HEK293 (cell line): ENCODE results near the gene TRAM2.

Source experiments
- BCL11B ChIP-seq: fragments of 450-650 bp; formaldehyde crosslinking; IDR thresholded peaks from 2 replicates; pipeline ENCODE4 v1.5.1; 2016; ENCODE audit warnings: low read depth, missing biosample characterization, missing genetic modification characterization
- EGR2 ChIP-seq: fragments of 450-650 bp; formaldehyde crosslinking; IDR thresholded peaks from 2 replicates; pipeline ENCODE4 v1.5.1; 2016; ENCODE audit warnings: low read depth, missing biosample characterization, missing genetic modification characterization
- GLIS1 ChIP-seq: fragments of 450-650 bp; formaldehyde crosslinking; IDR thresholded peaks from 2 replicates; pipeline ENCODE4 v1.5.1; 2016; ENCODE audit warnings: missing biosample characterization, missing genetic modification characterization
- HOXA7 ChIP-seq: sonication (generic); formaldehyde crosslinking; IDR thresholded peaks from 2 replicates; pipeline ENCODE4 v1.8.1; 2022; ENCODE audit warnings: missing genetic modification reagents, borderline replicate concordance
- OSR2 ChIP-seq: fragments of 450-650 bp; formaldehyde crosslinking; IDR thresholded peaks from 2 replicates; pipeline ENCODE4 v1.5.1; 2016; ENCODE audit warnings: missing biosample characterization, missing genetic modification characterization
- SCRT2 ChIP-seq: fragments of 450-650 bp; formaldehyde crosslinking; IDR thresholded peaks from 2 replicates; pipeline ENCODE4 v1.5.1; 2016; ENCODE audit warnings: missing biosample characterization, missing genetic modification characterization
- SP2 ChIP-seq: fragments of 450-650 bp; formaldehyde crosslinking; IDR thresholded peaks from 2 replicates; pipeline ENCODE4 v1.5.1; 2016; ENCODE audit warnings: missing biosample characterization, missing genetic modification characterization
- SP3 ChIP-seq: fragments of 450-650 bp; formaldehyde crosslinking; IDR thresholded peaks from 2 replicates; pipeline ENCODE4 v1.5.1; 2016; ENCODE audit warnings: missing biosample characterization, missing genetic modification characterization
- ZBTB17 ChIP-seq: fragments of 450-650 bp; formaldehyde crosslinking; IDR thresholded peaks from 2 replicates; pipeline ENCODE4 v1.5.1; 2016; ENCODE audit warnings: missing biosample characterization, missing genetic modification characterization
- ZEB2 ChIP-seq: fragments of 450-650 bp; formaldehyde crosslinking; IDR thresholded peaks from 2 replicates; pipeline ENCODE4 v1.5.1; 2016; ENCODE audit warnings: missing biosample characterization, missing genetic modification characterization
- ZNF138 ChIP-seq: fragments of 450-650 bp; formaldehyde crosslinking; IDR thresholded peaks from 2 replicates; pipeline ENCODE4 v1.5.1; 2016; ENCODE audit warnings: missing biosample characterization, missing genetic modification characterization, borderline replicate concordance
- ZNF19 ChIP-seq: fragments of 450-650 bp; formaldehyde crosslinking; IDR thresholded peaks from 2 replicates; pipeline ENCODE4; 2016; ENCODE audit warnings: missing biosample characterization, missing genetic modification characterization, low read depth
- ZNF24 ChIP-seq: fragments of 450-650 bp; formaldehyde crosslinking; IDR thresholded peaks from 2 replicates; pipeline ENCODE4 v1.5.1; 2016; ENCODE audit warnings: missing biosample characterization, missing genetic modification characterization
- ZNF248 ChIP-seq: fragments of 450-650 bp; formaldehyde crosslinking; IDR thresholded peaks from 2 replicates; pipeline ENCODE4 v1.5.1; 2017; ENCODE audit warnings: missing biosample characterization, missing genetic modification characterization
- ZNF266 ChIP-seq: fragments of 450-650 bp; formaldehyde crosslinking; IDR thresholded peaks from 2 replicates; pipeline ENCODE4 v1.5.1; 2016; ENCODE audit warnings: missing biosample characterization, missing genetic modification characterization, low read depth
- ZNF341 ChIP-seq: fragments of 450-650 bp; formaldehyde crosslinking; IDR thresholded peaks from 2 replicates; pipeline ENCODE4; 2016; ENCODE audit warnings: low read depth, missing biosample characterization, missing genetic modification characterization
- ZNF354C ChIP-seq: fragments of 450-650 bp; formaldehyde crosslinking; IDR thresholded peaks from 2 replicates; pipeline ENCODE4 v1.5.1; 2016; ENCODE audit warnings: missing biosample characterization, missing genetic modification characterization, low read depth, borderline replicate concordance
- ZNF473 ChIP-seq: fragments of 450-650 bp; formaldehyde crosslinking; IDR thresholded peaks from 2 replicates; pipeline ENCODE4 v1.5.1; 2017; ENCODE audit warnings: missing biosample characterization, missing genetic modification characterization
- ZNF585B ChIP-seq: fragments of 450-650 bp; formaldehyde crosslinking; IDR thresholded peaks from 2 replicates; pipeline ENCODE4 v1.5.1; 2016; ENCODE audit warnings: missing biosample characterization, missing genetic modification characterization
- ZNF610 ChIP-seq: fragments of 450-650 bp; formaldehyde crosslinking; IDR thresholded peaks from 2 replicates; pipeline ENCODE4 v1.5.1; 2016; ENCODE audit warnings: missing biosample characterization, missing genetic modification characterization, borderline replicate concordance
- ZNF626 ChIP-seq: fragments of 450-650 bp; sonication (Bioruptor Pico); formaldehyde crosslinking; IDR thresholded peaks from 2 replicates; pipeline ENCODE4 v1.5.1; 2018; ENCODE audit warnings: missing biosample characterization, missing genetic modification characterization, inconsistent platforms
- ZNF658 ChIP-seq: fragments of 450-650 bp; formaldehyde crosslinking; IDR thresholded peaks from 2 replicates; pipeline ENCODE4; 2016; ENCODE audit warnings: missing biosample characterization, missing genetic modification characterization
- ZNF707 ChIP-seq: fragments of 450-650 bp; formaldehyde crosslinking; IDR thresholded peaks from 2 replicates; pipeline ENCODE4 v1.5.1; 2016; ENCODE audit warnings: missing biosample characterization, missing genetic modification characterization
- ZNF76 ChIP-seq: fragments of 450-650 bp; formaldehyde crosslinking; IDR thresholded peaks from 2 replicates; pipeline ENCODE4; 2016; ENCODE audit warnings: low read depth, missing biosample characterization, missing genetic modification characterization, borderline replicate concordance
- ZNF785 ChIP-seq: fragments of 450-650 bp; formaldehyde crosslinking; IDR thresholded peaks from 2 replicates; pipeline ENCODE4 v1.5.1; 2016; ENCODE audit warnings: missing biosample characterization, missing genetic modification characterization
- ZSCAN23 ChIP-seq: fragments of 450-650 bp; formaldehyde crosslinking; IDR thresholded peaks from 2 replicates; pipeline ENCODE4 v1.5.1; 2016; ENCODE audit warnings: missing biosample characterization, missing genetic modification characterization
- ZSCAN30 ChIP-seq: fragments of 450-650 bp; IDR thresholded peaks from 2 replicates; pipeline ENCODE4 v1.5.1; 2018; ENCODE audit warnings: missing biosample characterization, mild to moderate bottlenecking, missing genetic modification characterization, moderate library complexity
- TF ChIP-seq, protein P1 (sequence below): fragments of 450-650 bp; formaldehyde crosslinking; IDR thresholded peaks from 2 replicates; pipeline ENCODE4; 2016; ENCODE audit warnings: missing biosample characterization, missing genetic modification characterization
- TF ChIP-seq, protein P2 (sequence below): fragments of 450-650 bp; formaldehyde crosslinking; IDR thresholded peaks from 2 replicates; pipeline ENCODE4 v1.5.1; 2016; ENCODE audit warnings: missing biosample characterization, missing genetic modification characterization
- TF ChIP-seq, protein P3 (sequence below): fragments of 450-650 bp; formaldehyde crosslinking; IDR thresholded peaks from 2 replicates; pipeline ENCODE4 v1.5.1; 2016; ENCODE audit warnings: missing biosample characterization, missing genetic modification characterization
- TF ChIP-seq, protein P4 (sequence below): fragments of 450-650 bp; formaldehyde crosslinking; IDR thresholded peaks from 2 replicates; pipeline ENCODE4 v1.5.1; 2016; ENCODE audit warnings: missing biosample characterization, missing genetic modification characterization
- TF ChIP-seq, protein P5 (sequence below): fragments of 450-650 bp; formaldehyde crosslinking; IDR thresholded peaks from 2 replicates; pipeline ENCODE4 v1.5.1; 2016; ENCODE audit warnings: missing biosample characterization, missing genetic modification characterization

Gene TRAM2

DNA sequence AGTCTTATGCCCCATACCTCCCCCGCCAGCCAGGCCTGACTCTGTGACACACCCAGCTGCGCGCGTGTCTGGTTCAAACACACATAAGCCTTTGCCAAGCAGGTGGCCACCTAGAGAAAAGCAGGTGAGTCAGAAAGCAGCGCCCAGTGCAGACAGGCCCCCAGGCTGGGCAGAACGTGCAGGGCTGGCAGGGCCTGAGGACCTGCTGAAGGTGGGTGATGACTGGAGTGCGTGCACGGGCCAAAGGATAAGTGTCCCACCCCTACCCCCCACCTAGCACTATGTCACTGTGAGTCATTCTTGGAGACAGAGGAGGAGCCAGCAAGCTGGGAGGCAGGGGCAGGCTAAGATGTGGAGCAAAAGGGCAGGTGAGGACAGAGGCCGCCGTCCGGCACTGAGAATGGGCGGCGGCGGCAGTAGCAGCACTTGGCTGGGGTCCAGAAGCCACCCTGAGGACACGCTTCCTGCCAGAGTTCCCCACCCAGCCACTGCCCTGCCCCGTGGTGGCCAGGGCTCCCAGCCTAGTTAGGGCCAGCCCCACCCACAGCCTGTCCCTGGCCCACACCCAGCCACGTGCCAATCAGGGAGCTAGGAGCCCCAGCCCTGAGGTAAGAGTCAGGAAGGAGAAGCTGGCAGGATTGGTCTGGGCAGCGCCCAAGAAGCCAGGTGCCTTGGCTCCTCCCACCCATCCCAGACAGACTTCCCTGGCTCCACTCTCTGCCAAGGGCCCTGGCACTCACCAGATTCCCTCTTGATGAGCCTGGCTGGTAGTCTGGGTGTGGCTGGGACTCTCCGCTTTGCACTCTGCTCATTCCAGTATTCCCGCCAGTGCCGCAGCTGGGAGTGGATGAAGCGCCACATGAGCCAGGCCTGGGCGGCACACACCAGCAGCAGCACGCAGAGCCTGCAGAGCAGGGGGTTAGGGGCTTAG, 72.7 kb downstream of the TRAM2 start (continued):
- TF ChIP-seq ZNF24 (tag by site-specific recombination), result peak; percentile 60; the same call in 1 of the 2 replicates
- no peak for TF ChIP-seq ZNF473 (tag by site-specific recombination)
- TF ChIP-seq ZNF76 (tag by site-specific recombination), result no peak
- TF ChIP-seq, protein P1, sequence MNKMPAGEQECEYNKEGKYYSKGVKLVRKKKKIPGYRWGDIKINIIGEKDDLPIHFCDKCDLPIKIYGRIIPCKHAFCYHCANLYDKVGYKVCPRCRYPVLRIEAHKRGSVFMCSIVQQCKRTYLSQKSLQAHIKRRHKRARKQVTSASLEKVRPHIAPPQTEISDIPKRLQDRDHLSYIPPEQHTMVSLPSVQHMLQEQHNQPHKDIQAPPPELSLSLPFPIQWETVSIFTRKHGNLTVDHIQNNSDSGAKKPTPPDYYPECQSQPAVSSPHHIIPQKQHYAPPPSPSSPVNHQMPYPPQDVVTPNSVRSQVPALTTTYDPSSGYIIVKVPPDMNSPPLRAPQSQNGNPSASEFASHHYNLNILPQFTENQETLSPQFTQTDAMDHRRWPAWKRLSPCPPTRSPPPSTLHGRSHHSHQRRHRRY, result no peak
- TF ChIP-seq ZNF626, result no peak
- 0 out of 2 replicates have a peak, but pooled peaks have one; percentile 31 for TF ChIP-seq ZSCAN23
- TF ChIP-seq ZNF585B (tag by site-specific recombination), result no peak
- TF ChIP-seq ZNF266 (tag by site-specific recombination), result no peak
- TF ChIP-seq, protein P2, sequence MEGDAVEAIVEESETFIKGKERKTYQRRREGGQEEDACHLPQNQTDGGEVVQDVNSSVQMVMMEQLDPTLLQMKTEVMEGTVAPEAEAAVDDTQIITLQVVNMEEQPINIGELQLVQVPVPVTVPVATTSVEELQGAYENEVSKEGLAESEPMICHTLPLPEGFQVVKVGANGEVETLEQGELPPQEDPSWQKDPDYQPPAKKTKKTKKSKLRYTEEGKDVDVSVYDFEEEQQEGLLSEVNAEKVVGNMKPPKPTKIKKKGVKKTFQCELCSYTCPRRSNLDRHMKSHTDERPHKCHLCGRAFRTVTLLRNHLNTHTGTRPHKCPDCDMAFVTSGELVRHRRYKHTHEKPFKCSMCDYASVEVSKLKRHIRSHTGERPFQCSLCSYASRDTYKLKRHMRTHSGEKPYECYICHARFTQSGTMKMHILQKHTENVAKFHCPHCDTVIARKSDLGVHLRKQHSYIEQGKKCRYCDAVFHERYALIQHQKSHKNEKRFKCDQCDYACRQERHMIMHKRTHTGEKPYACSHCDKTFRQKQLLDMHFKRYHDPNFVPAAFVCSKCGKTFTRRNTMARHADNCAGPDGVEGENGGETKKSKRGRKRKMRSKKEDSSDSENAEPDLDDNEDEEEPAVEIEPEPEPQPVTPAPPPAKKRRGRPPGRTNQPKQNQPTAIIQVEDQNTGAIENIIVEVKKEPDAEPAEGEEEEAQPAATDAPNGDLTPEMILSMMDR (tag by site-specific recombination), result no peak
- peak; percentile 59 for TF ChIP-seq EGR2 (tag by site-specific recombination)
- no peak for TF ChIP-seq ZNF785 (tag by site-specific recombination)
- TF ChIP-seq, protein P3, sequence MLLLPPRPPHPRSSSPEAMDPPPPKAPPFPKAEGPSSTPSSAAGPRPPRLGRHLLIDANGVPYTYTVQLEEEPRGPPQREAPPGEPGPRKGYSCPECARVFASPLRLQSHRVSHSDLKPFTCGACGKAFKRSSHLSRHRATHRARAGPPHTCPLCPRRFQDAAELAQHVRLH (tag by site-specific recombination), result no peak
- TF ChIP-seq HOXA7 (CRISPR knock-in tag), result no peak
- no peak for TF ChIP-seq ZNF658
- TF ChIP-seq ZNF610 (tag by site-specific recombination), result no peak
- no peak for TF ChIP-seq ZNF19 (tag by site-specific recombination)
- peak; percentile 80 for TF ChIP-seq ZBTB17 (tag by site-specific recombination)
- TF ChIP-seq BCL11B (tag by site-specific recombination), result no peak
- TF ChIP-seq, protein P4, sequence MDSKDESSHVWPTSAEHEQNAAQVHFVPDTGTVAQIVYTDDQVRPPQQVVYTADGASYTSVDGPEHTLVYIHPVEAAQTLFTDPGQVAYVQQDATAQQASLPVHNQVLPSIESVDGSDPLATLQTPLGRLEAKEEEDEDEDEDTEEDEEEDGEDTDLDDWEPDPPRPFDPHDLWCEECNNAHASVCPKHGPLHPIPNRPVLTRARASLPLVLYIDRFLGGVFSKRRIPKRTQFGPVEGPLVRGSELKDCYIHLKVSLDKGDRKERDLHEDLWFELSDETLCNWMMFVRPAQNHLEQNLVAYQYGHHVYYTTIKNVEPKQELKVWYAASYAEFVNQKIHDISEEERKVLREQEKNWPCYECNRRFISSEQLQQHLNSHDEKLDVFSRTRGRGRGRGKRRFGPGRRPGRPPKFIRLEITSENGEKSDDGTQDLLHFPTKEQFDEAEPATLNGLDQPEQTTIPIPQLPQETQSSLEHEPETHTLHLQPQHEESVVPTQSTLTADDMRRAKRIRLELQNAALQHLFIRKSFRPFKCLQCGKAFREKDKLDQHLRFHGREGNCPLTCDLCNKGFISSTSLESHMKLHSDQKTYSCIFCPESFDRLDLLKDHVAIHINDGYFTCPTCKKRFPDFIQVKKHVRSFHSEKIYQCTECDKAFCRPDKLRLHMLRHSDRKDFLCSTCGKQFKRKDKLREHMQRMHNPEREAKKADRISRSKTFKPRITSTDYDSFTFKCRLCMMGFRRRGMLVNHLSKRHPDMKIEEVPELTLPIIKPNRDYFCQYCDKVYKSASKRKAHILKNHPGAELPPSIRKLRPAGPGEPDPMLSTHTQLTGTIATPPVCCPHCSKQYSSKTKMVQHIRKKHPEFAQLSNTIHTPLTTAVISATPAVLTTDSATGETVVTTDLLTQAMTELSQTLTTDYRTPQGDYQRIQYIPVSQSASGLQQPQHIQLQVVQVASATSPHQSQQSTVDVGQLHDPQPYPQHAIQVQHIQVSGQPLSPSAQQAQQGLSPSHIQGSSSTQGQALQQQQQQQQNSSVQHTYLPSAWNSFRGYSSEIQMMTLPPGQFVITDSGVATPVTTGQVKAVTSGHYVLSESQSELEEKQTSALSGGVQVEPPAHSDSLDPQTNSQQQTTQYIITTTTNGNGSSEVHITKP, result peak; percentile 95
- no peak for TF ChIP-seq ZNF707 (tag by site-specific recombination)
- no peak for TF ChIP-seq ZNF138 (tag by site-specific recombination)
- TF ChIP-seq ZNF341 (tag by site-specific recombination), result no peak
- TF ChIP-seq GLIS1, result peak; percentile 100
- TF ChIP-seq SP3 (tag by site-specific recombination), result peak; percentile 77
- no peak; the same call in 1 of the 2 replicates for TF ChIP-seq SCRT2 (tag by site-specific recombination)
- TF ChIP-seq ZEB2 (tag by site-specific recombination), result peak; percentile 85
- TF ChIP-seq ZNF248 (tag by site-specific recombination), result no peak
- TF ChIP-seq SP2, result peak; percentile 77
- peak; percentile 93 for TF ChIP-seq OSR2
- TF ChIP-seq ZSCAN30, result no peak
- TF ChIP-seq, protein P5, sequence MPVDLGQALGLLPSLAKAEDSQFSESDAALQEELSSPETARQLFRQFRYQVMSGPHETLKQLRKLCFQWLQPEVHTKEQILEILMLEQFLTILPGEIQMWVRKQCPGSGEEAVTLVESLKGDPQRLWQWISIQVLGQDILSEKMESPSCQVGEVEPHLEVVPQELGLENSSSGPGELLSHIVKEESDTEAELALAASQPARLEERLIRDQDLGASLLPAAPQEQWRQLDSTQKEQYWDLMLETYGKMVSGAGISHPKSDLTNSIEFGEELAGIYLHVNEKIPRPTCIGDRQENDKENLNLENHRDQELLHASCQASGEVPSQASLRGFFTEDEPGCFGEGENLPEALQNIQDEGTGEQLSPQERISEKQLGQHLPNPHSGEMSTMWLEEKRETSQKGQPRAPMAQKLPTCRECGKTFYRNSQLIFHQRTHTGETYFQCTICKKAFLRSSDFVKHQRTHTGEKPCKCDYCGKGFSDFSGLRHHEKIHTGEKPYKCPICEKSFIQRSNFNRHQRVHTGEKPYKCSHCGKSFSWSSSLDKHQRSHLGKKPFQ, result no peak
- no peak for TF ChIP-seq ZNF354C (tag by site-specific recombination)
